ENCODE measurements around the gene CTNND2.

GRCh38 chr5:10989577-10990263, 914.5 kb downstream of the CTNND2 start:
- TF ChIP-seq, protein P1, sequence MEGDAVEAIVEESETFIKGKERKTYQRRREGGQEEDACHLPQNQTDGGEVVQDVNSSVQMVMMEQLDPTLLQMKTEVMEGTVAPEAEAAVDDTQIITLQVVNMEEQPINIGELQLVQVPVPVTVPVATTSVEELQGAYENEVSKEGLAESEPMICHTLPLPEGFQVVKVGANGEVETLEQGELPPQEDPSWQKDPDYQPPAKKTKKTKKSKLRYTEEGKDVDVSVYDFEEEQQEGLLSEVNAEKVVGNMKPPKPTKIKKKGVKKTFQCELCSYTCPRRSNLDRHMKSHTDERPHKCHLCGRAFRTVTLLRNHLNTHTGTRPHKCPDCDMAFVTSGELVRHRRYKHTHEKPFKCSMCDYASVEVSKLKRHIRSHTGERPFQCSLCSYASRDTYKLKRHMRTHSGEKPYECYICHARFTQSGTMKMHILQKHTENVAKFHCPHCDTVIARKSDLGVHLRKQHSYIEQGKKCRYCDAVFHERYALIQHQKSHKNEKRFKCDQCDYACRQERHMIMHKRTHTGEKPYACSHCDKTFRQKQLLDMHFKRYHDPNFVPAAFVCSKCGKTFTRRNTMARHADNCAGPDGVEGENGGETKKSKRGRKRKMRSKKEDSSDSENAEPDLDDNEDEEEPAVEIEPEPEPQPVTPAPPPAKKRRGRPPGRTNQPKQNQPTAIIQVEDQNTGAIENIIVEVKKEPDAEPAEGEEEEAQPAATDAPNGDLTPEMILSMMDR (IDR thresholded peaks at IDR 0.05; ENCODE audit: borderline replicate concordance, extremely low read depth, low read length, poor library complexity, severe bottlenecking) = no peak
- TF ChIP-seq EZH2 (IDR thresholded peaks at IDR 0.05; ENCODE audit: borderline replicate concordance, low read depth, low read length, severe bottlenecking) = no peak

All from DND-41 (cell line).